ENCODE results near the gene MIDN. TPM values are rescaled to one million over a fixed set of nuclear protein-coding genes. Genes with fewer than 3 reads are reported as not detected.
A peak's percentile ranks its signal among the peaks of the same experiment; 100 is the strongest.

MIDN gene
- total and polyA plus RNA-seq, 2 of the 4 experiments (the other 2 are of a cell fraction): 2.5 to 26.0 TPM

DNA sequence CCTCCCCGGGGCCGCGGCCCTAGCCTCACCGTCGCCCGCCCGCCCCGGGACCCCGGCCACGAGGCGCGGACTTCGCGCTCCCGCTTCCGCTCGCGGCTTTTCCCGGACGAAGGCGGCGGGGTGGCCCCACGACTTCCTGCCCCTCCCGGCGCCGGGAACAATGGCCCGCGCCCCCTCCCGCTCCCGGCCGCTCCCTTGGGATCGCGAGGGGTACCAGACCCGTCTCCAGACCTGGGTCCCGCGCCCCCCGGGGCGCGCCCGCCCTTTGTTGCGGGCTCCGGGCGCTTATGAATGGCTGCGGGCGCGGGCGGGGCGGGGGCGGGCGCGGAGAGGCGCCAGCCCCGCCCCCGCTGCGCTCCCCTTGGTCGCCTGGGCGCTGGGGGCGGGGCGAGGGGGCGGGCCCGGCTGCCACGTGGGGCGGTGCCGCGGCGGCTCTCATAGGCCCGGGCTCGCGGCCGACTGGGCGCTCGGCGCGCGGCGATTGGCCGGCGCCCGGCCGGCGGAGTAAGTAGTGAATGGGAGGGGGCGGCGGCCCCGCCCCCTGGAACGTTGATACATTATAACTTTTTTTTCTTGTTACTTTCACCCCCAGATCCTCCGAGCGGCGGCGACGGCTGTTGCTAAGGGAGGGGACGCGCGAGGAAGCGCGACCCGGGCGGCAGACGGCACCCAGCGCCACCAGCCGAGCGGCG, 1.1 kb downstream of the MIDN start:
- peak overlapping the region; percentile 94 for H3K4me3 ChIP-seq (ENCODE audit: insufficient read depth, low read depth, low read length)
- POLR2A ChIA-PET (ENCODE audit: unreplicated experiment): interaction anchor here (0.5 to 1.0 kb wide), 2 partner anchors 9 to 19 kb away, joined by 3 to 4 read pairs; no protein-coding TSS in a partner anchor

More for the DNA sequence above, 1.1 kb downstream of the MIDN start:
- Histone ChIP-seq H4K20me1 (ENCODE audit: insufficient read depth, low read length) (peaks cover 64% of the 10 kb centered on the region), H3K9me1 (ENCODE audit: insufficient read depth, low read length) (no peaks in the 10 kb centered on the region), H2BK15ac (ENCODE audit: low read depth, low read length) (no peak overlapping the region), H2BK5ac (ENCODE audit: low read depth, low read length, poor library complexity, severe bottlenecking) (peak overlapping the region; percentile 97), H2AK9ac (replicated peaks; ENCODE audit: low read depth, low read length, poor library complexity) (peak overlapping the region; percentile 99), H2BK20ac (ENCODE audit: low read depth, low read length) (no peak overlapping the region), H4K8ac (ENCODE audit: low read depth in 2 of 2, low read length in 2 of 2) (peak overlapping the region in 1 of 2 experiments; percentile 48; a peak in 1 of 4 replicates), H2BK120ac (ENCODE audit: low read depth, low read length) (peak overlapping the region; percentile 4; the same call in 1 of the 2 replicates), H4K5ac (ENCODE audit: low read depth, low read length) (no peak overlapping the region), H3K36me3 (ENCODE audit: control insufficient read depth, insufficient read depth, low read length) (peaks cover 30% of the 10 kb centered on the region), H3K9ac (ENCODE audit: low read depth, low read length) (peak overlapping the region; percentile 78), H2AFZ (replicated peaks; ENCODE audit: low read length, poor library complexity) (peak overlapping the region; percentile 82), H3K4ac (ENCODE audit: low read depth, low read length) (peak overlapping the region; percentile 41; the same call in 1 of the 2 replicates), H3K56ac (ENCODE audit: extremely low read depth, insufficient read depth, low read length) (0 out of 2 replicates have a peak overlapping the region, but pooled peaks have one; percentile 5), H3K23ac (ENCODE audit: low read depth, low read length) (no peak overlapping the region), H3K18ac (ENCODE audit: low read depth, low read length) (no peak overlapping the region), H3K4me2 (ENCODE audit: low read depth, low read length) (no peak overlapping the region), H3K79me1 (ENCODE audit: low read depth in 1 of 2, low read length in 2 of 2) (peaks cover 0 to 36% of the 10 kb centered on the region in 2 experiments; a peak in 2 of 4 replicates), H3K27ac (ENCODE audit: insufficient read depth, low read length) (peak overlapping the region; percentile 98), H3K9me3 (ENCODE audit: control insufficient read depth, insufficient read depth, low read length) (no peaks in the 10 kb centered on the region), H4K91ac (ENCODE audit: insufficient read depth, low read depth, low read length) (peak overlapping the region; percentile 55; the same call in 1 of the 2 replicates), H3K4me1 (ENCODE audit: control insufficient read depth, insufficient read depth, low read length) (peaks cover 20% of the 10 kb centered on the region), H3K14ac (replicated peaks; ENCODE audit: low read depth, low read length) (no peak overlapping the region), H2AK5ac (ENCODE audit: low read depth, low read length) (0 out of 2 replicates have a peak overlapping the region, but pooled peaks have one; percentile 54), H3K27me3 (ENCODE audit: control insufficient read depth, insufficient read depth, low read length) (no peaks in the 10 kb centered on the region)
- peak; percentile 96 for DNase-seq
- WGBS, 2 experiments (ENCODE audit: extremely low coverage in 2 of 2, insufficient read length in 1 of 2): 0% methylated on average over 15 of the region's 102 CpGs; no CpG with 5 or more reads in 1 of the 2 experiments
- intact Hi-C loops (cut with micrococcal nuclease): loop anchor here (1.0 kb wide), 1 partner anchor 20 kb away; the partner anchor contains the start of gene CIRBP
- peak; percentile 38 for ATAC-seq (ENCODE audit: low read depth)
- TF ChIP-seq MAZ (IDR thresholded peaks at IDR 0.05; ENCODE audit: borderline replicate concordance, low read depth, low read length) (peak; percentile 91), POLR2A (IDR thresholded peaks at IDR 0.05; ENCODE audit: low read depth, low read length) (peak; percentile 97), MXI1 (IDR thresholded peaks at IDR 0.05; ENCODE audit: borderline replicate concordance, low read depth, low read length) (peak; percentile 10; the same call in 1 of the 2 replicates), SMC3 (IDR thresholded peaks at IDR 0.05; ENCODE audit: low read depth, low read length) (0 out of 2 replicates have a peak, but pooled peaks have one; percentile 6), FOS (IDR thresholded peaks at IDR 0.05; ENCODE audit: low read depth, low read length) (no peak), CHD1 (IDR thresholded peaks at IDR 0.05; ENCODE audit: low read depth, low read length) (no peak; the same call in 1 of the 2 replicates)
- TF ChIP-seq, protein P1, sequence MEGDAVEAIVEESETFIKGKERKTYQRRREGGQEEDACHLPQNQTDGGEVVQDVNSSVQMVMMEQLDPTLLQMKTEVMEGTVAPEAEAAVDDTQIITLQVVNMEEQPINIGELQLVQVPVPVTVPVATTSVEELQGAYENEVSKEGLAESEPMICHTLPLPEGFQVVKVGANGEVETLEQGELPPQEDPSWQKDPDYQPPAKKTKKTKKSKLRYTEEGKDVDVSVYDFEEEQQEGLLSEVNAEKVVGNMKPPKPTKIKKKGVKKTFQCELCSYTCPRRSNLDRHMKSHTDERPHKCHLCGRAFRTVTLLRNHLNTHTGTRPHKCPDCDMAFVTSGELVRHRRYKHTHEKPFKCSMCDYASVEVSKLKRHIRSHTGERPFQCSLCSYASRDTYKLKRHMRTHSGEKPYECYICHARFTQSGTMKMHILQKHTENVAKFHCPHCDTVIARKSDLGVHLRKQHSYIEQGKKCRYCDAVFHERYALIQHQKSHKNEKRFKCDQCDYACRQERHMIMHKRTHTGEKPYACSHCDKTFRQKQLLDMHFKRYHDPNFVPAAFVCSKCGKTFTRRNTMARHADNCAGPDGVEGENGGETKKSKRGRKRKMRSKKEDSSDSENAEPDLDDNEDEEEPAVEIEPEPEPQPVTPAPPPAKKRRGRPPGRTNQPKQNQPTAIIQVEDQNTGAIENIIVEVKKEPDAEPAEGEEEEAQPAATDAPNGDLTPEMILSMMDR (conservative IDR thresholded peaks at IDR 0.05; ENCODE audit: low read depth, low read length): no peak
- TF ChIP-seq, protein P2, sequence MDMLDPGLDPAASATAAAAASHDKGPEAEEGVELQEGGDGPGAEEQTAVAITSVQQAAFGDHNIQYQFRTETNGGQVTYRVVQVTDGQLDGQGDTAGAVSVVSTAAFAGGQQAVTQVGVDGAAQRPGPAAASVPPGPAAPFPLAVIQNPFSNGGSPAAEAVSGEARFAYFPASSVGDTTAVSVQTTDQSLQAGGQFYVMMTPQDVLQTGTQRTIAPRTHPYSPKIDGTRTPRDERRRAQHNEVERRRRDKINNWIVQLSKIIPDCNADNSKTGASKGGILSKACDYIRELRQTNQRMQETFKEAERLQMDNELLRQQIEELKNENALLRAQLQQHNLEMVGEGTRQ (IDR thresholded peaks at IDR 0.05; ENCODE audit: low read depth, low read length): peak; percentile 84
- BruUV-seq (replicated peaks): no TSS peak
- CTCF ChIA-PET: no interaction called here
- dilution Hi-C loops (cut with HindIII; ENCODE audit: low sequenced_read_pairs, unreplicated experiment): no loop called here
- in situ Hi-C loops (cut with MboI; ENCODE audit: low sequenced_read_pairs): no loop called here
